HG03439 (cell line): ENCODE results near the gene ERC1.
"Not testable (repeated sequence)": the region's sequence is repeated elsewhere in the genome, so short reads cannot be mapped to it uniquely, and the experiment has no call there.

Experiments used
- ATAC-seq: cut with Tn5 transposase; IDR thresholded peaks from one replicate; pipeline ENCODE4 v1.9.1; 2021; ENCODE audit warnings: mild to moderate bottlenecking, moderate library complexity; ENCODE audit not compliant: unreplicated experiment

ERC1 gene

GRCh38 chr12:1179128-1179527 is 188.1 kb downstream of the ERC1 start:
- no peak for ATAC-seq

GRCh38 chr12:1182069-1182468 is 191.0 kb downstream of the ERC1 start:
- no peak for ATAC-seq

GRCh38 chr12:1184402-1184801 is 193.4 kb downstream of the ERC1 start:
- ATAC-seq = no peak

GRCh38 chr12:1185460-1186182 is 194.6 kb downstream of the ERC1 start:
- peak; percentile 54 for ATAC-seq

GRCh38 chr12:1186298-1186697 is 195.3 kb downstream of the ERC1 start:
- ATAC-seq = no peak

- no peak for ATAC-seq
These were observed 197.0 kb downstream of the ERC1 start for GRCh38 chr12:1188016-1188415.

- ATAC-seq = no peak
These were observed 198.1 kb downstream of the ERC1 start for GRCh38 chr12:1189163-1189562.

- ATAC-seq = no peak
These were observed 204.5 kb downstream of the ERC1 start for GRCh38 chr12:1195513-1195912.

- ATAC-seq = no peak
These were observed 206.4 kb downstream of the ERC1 start for GRCh38 chr12:1197264-1198018.

- not testable (repeated sequence) for ATAC-seq
These were observed 207.8 kb downstream of the ERC1 start for GRCh38 chr12:1198854-1199253.

GRCh38 chr12:1199700-1200099 is 208.7 kb downstream of the ERC1 start:
- ATAC-seq = no peak

- no peak for ATAC-seq
These were observed 210.0 kb downstream of the ERC1 start for GRCh38 chr12:1201030-1201429.

GRCh38 chr12:1201886-1202285 is 210.9 kb downstream of the ERC1 start:
- ATAC-seq = no peak

- no peak for ATAC-seq
These were observed 212.7 kb downstream of the ERC1 start for GRCh38 chr12:1203735-1204019.

GRCh38 chr12:1204581-1205121 is 213.6 kb downstream of the ERC1 start:
- ATAC-seq = peak; percentile 80

GRCh38 chr12:1205512-1206060 is 214.6 kb downstream of the ERC1 start:
- ATAC-seq = no peak

- ATAC-seq = no peak
These were observed 215.2 kb downstream of the ERC1 start for GRCh38 chr12:1206118-1206734.

- no peak for ATAC-seq
These were observed 216.3 kb downstream of the ERC1 start for GRCh38 chr12:1207276-1207675.

GRCh38 chr12:1208719-1209118 is 217.7 kb downstream of the ERC1 start:
- not testable (repeated sequence) for ATAC-seq

- no peak for ATAC-seq
These were observed 221.5 kb downstream of the ERC1 start for GRCh38 chr12:1212526-1212925.

GRCh38 chr12:1213205-1213604 is 222.2 kb downstream of the ERC1 start:
- no peak for ATAC-seq
